Neural cell (in vitro differentiated cells): Measurements from ENCODE around the gene FNDC3B. TPM values are rescaled to one million over a fixed set of nuclear protein-coding genes. Genes with fewer than 3 reads are reported as not detected.

Source experiments
- H2AFZ ChIP-seq: fragments of 200-600, 300-800 bp; sonication (generic), shearing (Covaris generic); 2 replicates; pipeline ENCODE4 v1.6.0; 2014; ENCODE audit warnings: low read depth, mild to moderate bottlenecking, antibody characterized with exemption, low read length, moderate library complexity
- H3F3A ChIP-seq: fragments of 200-600 bp; shearing (Covaris generic); 2 replicates; pipeline ENCODE4 v1.6.1; 2016; ENCODE audit warnings: mild to moderate bottlenecking, moderate library complexity, mixed read lengths, antibody characterized with exemption, low read length; ENCODE audit not compliant: insufficient read depth, poor library complexity, severe bottlenecking
- H3K27ac ChIP-seq: fragments of 200-600, 300-800 bp; sonication (generic), shearing (Covaris generic); 2 replicates; pipeline ENCODE4 v1.5.1; 2014; ENCODE audit warnings: mild to moderate bottlenecking, low read length, moderate library complexity
- H3K27me3 ChIP-seq: fragments of 300-800, 200-600 bp; sonication (generic), shearing (Covaris generic); 2 replicates; pipeline ENCODE4 v1.6.0; 2014; ENCODE audit warnings: mild to moderate bottlenecking, low read depth, low read length, moderate library complexity; ENCODE audit not compliant: insufficient read depth
- H3K36me3 ChIP-seq: fragments of 300-800, 200-600 bp; sonication (generic), shearing (Covaris generic); 2 replicates; pipeline ENCODE4 v1.5.1; 2014; ENCODE audit warnings: mild to moderate bottlenecking, antibody characterized with exemption, low read length, moderate library complexity; ENCODE audit not compliant: insufficient read depth
- H3K4me2 ChIP-seq: fragments of 300-800, 200-600 bp; sonication (generic), shearing (Covaris generic); 2 replicates; pipeline ENCODE4 v1.6.0; 2014; ENCODE audit warnings: mild to moderate bottlenecking, low read length
- H3K4me3 ChIP-seq: fragments of 300-800, 200-600 bp; sonication (generic), shearing (Covaris generic); 2 replicates; pipeline ENCODE4 v1.5.1; 2014; ENCODE audit warnings: mild to moderate bottlenecking, low read length, moderate library complexity
- H3K79me2 ChIP-seq: fragments of 200-600 bp; shearing (Covaris generic); replicated peaks from 2 replicates; pipeline ENCODE4 v1.6.0; 2014; ENCODE audit warnings: mild to moderate bottlenecking, low read length, moderate library complexity; ENCODE audit not compliant: insufficient read depth
- H3K9ac ChIP-seq: fragments of 300-800, 200-600 bp; sonication (generic), shearing (Covaris generic); 2 replicates; pipeline ENCODE4 v1.6.1; 2016; ENCODE audit warnings: mild to moderate bottlenecking, low read length, mixed read lengths
- H3K9me2 ChIP-seq: fragments of 200-600 bp; shearing (Covaris generic); 2 replicates; pipeline ENCODE4 v1.6.1; 2016; ENCODE audit warnings: mild to moderate bottlenecking, low read length, mixed read lengths; ENCODE audit not compliant: insufficient read depth
- H3K9me3 ChIP-seq: fragments of 200-600, 300-800 bp; sonication (generic), shearing (Covaris generic); 2 replicates; pipeline ENCODE4 v1.6.1; 2016; ENCODE audit warnings: mild to moderate bottlenecking, mixed run types, low read length, moderate library complexity, mixed read lengths
- H4K20me1 ChIP-seq: fragments of 200-600 bp; shearing (Covaris generic); 2 replicates; pipeline ENCODE4 v1.6.1; 2016; ENCODE audit warnings: mild to moderate bottlenecking, mixed run types; ENCODE audit not compliant: insufficient read depth
- EP300 ChIP-seq: fragments of 450-650 bp; conservative IDR thresholded peaks from 2 replicates; pipeline ENCODE4 v1.6.1; 2014; ENCODE audit warnings: antibody characterized with exemption, mild to moderate bottlenecking, moderate library complexity; ENCODE audit not compliant: poor library complexity, severe bottlenecking
- EZH2 ChIP-seq: fragments of 200-600, 300-800 bp; shearing (Covaris generic), sonication (generic); IDR thresholded peaks from 2 replicates; pipeline ENCODE4 v1.6.1; 2014; ENCODE audit warnings: antibody characterized with exemption, low read length, borderline replicate concordance, mild to moderate bottlenecking; ENCODE audit not compliant: insufficient read depth, poor library complexity, severe bottlenecking
- MXI1 ChIP-seq: fragments of 450-650 bp; conservative IDR thresholded peaks from 2 replicates; pipeline ENCODE4 v1.6.1; 2014; ENCODE audit warnings: antibody characterized with exemption, mild to moderate bottlenecking; ENCODE audit not compliant: poor library complexity, severe bottlenecking
- POLR2AphosphoS5 ChIP-seq: IDR thresholded peaks from 2 replicates; pipeline ENCODE4 v1.6.1; 2012
- RAD21 ChIP-seq: fragments of 450-650 bp; conservative IDR thresholded peaks from 2 replicates; pipeline ENCODE4 v1.6.1; 2014; ENCODE audit warnings: antibody characterized with exemption, mild to moderate bottlenecking, moderate library complexity
- SMC3 ChIP-seq: fragments of 450-650 bp; conservative IDR thresholded peaks from 2 replicates; pipeline ENCODE4 v1.6.1; 2014; ENCODE audit warnings: antibody characterized with exemption, mild to moderate bottlenecking, moderate library complexity; ENCODE audit not compliant: poor library complexity
- TAF1 ChIP-seq: IDR thresholded peaks from 2 replicates; pipeline ENCODE4 v1.6.1; 2012; ENCODE audit warnings: low read depth
- polyA plus RNA-seq: library from polyadenylated mRNA; depleted of rRNA; stranded (reverse); fragments of >200 nt; gene quantifications from 2 replicates; pipeline ENCODE4 v1.2.3, GENCODE V29; 2014
- TF ChIP-seq, protein P1 (sequence below): fragments of 450-650 bp; IDR thresholded peaks from 2 replicates; pipeline ENCODE4 v1.5.1; 2014; ENCODE audit warnings: antibody characterized with exemption, mild to moderate bottlenecking, moderate library complexity; ENCODE audit not compliant: poor library complexity, severe bottlenecking
- TF ChIP-seq, protein P2 (sequence below): IDR thresholded peaks from 2 replicates; pipeline ENCODE4 v1.6.1; 2012; ENCODE audit warnings: borderline replicate concordance

Gene FNDC3B
- polyA plus RNA-seq, 1 donor from 2014 or later = 4.9 TPM

DNA sequence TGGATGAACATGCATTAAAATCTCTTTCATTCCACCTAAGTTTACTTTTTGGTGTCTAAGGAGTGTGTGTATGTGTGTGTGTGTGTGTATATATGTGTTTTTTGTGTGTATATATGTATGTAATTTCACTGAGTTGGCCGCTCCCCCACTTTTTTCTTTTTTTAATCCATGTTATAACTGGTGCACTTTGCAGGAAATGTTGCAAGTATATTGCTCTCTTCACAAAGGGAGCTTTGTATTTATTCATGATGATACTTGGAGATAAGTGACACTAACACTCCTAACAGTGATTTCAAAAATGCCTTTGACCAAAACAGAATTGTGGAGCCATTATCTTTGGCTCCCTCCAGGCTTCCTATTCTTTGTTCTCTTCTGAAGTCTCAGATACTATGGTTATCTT lies 95.8 kb downstream of the FNDC3B start:
- TF ChIP-seq EP300 (no peak), EZH2 (no peak), POLR2AphosphoS5 (no peak), RAD21 (no peak), TAF1 (no peak), SMC3 (no peak), MXI1 (no peak)
- TF ChIP-seq, protein P1, sequence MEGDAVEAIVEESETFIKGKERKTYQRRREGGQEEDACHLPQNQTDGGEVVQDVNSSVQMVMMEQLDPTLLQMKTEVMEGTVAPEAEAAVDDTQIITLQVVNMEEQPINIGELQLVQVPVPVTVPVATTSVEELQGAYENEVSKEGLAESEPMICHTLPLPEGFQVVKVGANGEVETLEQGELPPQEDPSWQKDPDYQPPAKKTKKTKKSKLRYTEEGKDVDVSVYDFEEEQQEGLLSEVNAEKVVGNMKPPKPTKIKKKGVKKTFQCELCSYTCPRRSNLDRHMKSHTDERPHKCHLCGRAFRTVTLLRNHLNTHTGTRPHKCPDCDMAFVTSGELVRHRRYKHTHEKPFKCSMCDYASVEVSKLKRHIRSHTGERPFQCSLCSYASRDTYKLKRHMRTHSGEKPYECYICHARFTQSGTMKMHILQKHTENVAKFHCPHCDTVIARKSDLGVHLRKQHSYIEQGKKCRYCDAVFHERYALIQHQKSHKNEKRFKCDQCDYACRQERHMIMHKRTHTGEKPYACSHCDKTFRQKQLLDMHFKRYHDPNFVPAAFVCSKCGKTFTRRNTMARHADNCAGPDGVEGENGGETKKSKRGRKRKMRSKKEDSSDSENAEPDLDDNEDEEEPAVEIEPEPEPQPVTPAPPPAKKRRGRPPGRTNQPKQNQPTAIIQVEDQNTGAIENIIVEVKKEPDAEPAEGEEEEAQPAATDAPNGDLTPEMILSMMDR = no peak
- TF ChIP-seq, protein P2, sequence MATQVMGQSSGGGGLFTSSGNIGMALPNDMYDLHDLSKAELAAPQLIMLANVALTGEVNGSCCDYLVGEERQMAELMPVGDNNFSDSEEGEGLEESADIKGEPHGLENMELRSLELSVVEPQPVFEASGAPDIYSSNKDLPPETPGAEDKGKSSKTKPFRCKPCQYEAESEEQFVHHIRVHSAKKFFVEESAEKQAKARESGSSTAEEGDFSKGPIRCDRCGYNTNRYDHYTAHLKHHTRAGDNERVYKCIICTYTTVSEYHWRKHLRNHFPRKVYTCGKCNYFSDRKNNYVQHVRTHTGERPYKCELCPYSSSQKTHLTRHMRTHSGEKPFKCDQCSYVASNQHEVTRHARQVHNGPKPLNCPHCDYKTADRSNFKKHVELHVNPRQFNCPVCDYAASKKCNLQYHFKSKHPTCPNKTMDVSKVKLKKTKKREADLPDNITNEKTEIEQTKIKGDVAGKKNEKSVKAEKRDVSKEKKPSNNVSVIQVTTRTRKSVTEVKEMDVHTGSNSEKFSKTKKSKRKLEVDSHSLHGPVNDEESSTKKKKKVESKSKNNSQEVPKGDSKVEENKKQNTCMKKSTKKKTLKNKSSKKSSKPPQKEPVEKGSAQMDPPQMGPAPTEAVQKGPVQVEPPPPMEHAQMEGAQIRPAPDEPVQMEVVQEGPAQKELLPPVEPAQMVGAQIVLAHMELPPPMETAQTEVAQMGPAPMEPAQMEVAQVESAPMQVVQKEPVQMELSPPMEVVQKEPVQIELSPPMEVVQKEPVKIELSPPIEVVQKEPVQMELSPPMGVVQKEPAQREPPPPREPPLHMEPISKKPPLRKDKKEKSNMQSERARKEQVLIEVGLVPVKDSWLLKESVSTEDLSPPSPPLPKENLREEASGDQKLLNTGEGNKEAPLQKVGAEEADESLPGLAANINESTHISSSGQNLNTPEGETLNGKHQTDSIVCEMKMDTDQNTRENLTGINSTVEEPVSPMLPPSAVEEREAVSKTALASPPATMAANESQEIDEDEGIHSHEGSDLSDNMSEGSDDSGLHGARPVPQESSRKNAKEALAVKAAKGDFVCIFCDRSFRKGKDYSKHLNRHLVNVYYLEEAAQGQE = no peak
- Histone ChIP-seq H3K4me2 (no peak overlapping the region), H3K79me2 (peaks cover 3% of the 10 kb centered on the region), H3K27me3 (no peaks in the 10 kb centered on the region), H3K27ac (no peak overlapping the region), H3K9me3 (no peaks in the 10 kb centered on the region), H3K9me2 (no peaks in the 10 kb centered on the region), H4K20me1 (no peaks in the 10 kb centered on the region), H2AFZ (no peak overlapping the region), H3K9ac (no peak overlapping the region), H3K36me3 (no peaks in the 10 kb centered on the region), H3F3A (no peaks in the 10 kb centered on the region), H3K4me3 (no peak overlapping the region)

DNA sequence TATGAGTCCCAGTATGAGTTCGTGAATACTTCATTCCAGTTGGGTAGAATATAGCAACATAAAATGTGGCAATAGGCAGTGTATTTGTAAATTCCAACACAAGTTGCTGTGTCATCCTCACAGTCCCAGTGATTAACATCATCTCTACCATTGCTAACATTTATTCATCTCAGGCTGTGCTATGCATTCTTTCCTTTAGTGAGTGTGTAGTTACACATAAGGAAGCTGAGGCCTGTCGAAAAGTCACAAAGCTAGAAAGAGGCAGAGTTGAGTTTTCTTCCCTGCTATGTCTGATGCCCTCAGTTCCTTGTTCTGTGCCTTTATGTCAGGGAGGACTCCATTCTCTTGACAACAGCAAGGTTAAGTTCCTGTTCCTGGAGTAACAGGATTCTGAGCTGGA lies 96.4 kb downstream of the FNDC3B start:
- Histone ChIP-seq H2AFZ (no peak overlapping the region), H3K27me3 (no peaks in the 10 kb centered on the region), H3K9me3 (no peaks in the 10 kb centered on the region), H3K79me2 (peaks cover 4% of the 10 kb centered on the region), H3K9ac (no peak overlapping the region), H4K20me1 (no peaks in the 10 kb centered on the region), H3K4me2 (no peak overlapping the region), H3K27ac (no peak overlapping the region), H3K9me2 (no peaks in the 10 kb centered on the region), H3K4me3 (no peak overlapping the region), H3F3A (no peaks in the 10 kb centered on the region), H3K36me3 (no peaks in the 10 kb centered on the region)
- TF ChIP-seq SMC3 (no peak), EP300 (no peak)
- TF ChIP-seq, protein P2 = no peak
